H9 (cell line): Measurements from ENCODE around the gene PTPRF. TPM values are rescaled to one million over a fixed set of nuclear protein-coding genes. Genes with fewer than 3 reads are reported as not detected.

Experiments
- DNase-seq: peaks from one replicate; pipeline ENCODE4 v3.0.0-alpha.2; 2017
- H2AFZ ChIP-seq: one replicate; pipeline ENCODE4 v1.6.1; 2013; ENCODE audit warnings: mild to moderate bottlenecking, low read length, control low read depth, moderate library complexity
- H2AK5ac ChIP-seq: 2 replicates; pipeline ENCODE4 v1.6.1; 2013; ENCODE audit warnings: low read length, control low read depth, mixed read lengths; ENCODE audit not compliant: insufficient read length
- H2BK120ac ChIP-seq: one replicate; pipeline ENCODE4 v1.6.1; 2013; ENCODE audit warnings: low read depth, mild to moderate bottlenecking, low read length, control low read depth, inconsistent platforms; ENCODE audit not compliant: poor library complexity, severe bottlenecking
- H2BK12ac ChIP-seq: 2 replicates; pipeline ENCODE4 v1.6.1; 2013; ENCODE audit warnings: low read length, control low read depth, mixed read lengths, low read depth; ENCODE audit not compliant: insufficient read length
- H2BK15ac ChIP-seq: 2 replicates; pipeline ENCODE4 v1.6.1; 2013; ENCODE audit warnings: low read depth, low read length, control low read depth
- H2BK20ac ChIP-seq: one replicate; pipeline ENCODE4 v1.6.1; 2013; ENCODE audit warnings: low read depth, mild to moderate bottlenecking, low read length, control low read depth, inconsistent platforms; ENCODE audit not compliant: poor library complexity, severe bottlenecking
- H2BK5ac ChIP-seq: 2 replicates; pipeline ENCODE4 v1.6.1; 2013; ENCODE audit warnings: low read length, control low read depth, mixed read lengths; ENCODE audit not compliant: insufficient read length
- H3K14ac ChIP-seq: 2 replicates; pipeline ENCODE4 v1.6.1; 2013; ENCODE audit warnings: low read length, control low read depth; ENCODE audit not compliant: insufficient read depth
- H3K18ac ChIP-seq: 2 replicates; pipeline ENCODE4 v1.6.1; 2013; ENCODE audit warnings: low read depth, mild to moderate bottlenecking, mixed read lengths, low read length, control low read depth; ENCODE audit not compliant: insufficient read length
- H3K23ac ChIP-seq: 2 replicates; pipeline ENCODE4 v1.6.1; 2013; ENCODE audit warnings: low read length, control low read depth, mixed read lengths, low read depth; ENCODE audit not compliant: insufficient read length
- H3K23me2 ChIP-seq: 2 replicates; pipeline ENCODE4 v1.6.1; 2013; ENCODE audit warnings: low read depth, mild to moderate bottlenecking, mixed read lengths, low read length, control low read depth; ENCODE audit not compliant: insufficient read length, poor library complexity, severe bottlenecking
- H3K27ac ChIP-seq: 2 replicates; pipeline ENCODE4 v1.5.1; 2013; ENCODE audit warnings: low read length, control low read depth, mixed read lengths, low read depth; ENCODE audit not compliant: insufficient read length
- H3K27me3 ChIP-seq: 2 replicates; pipeline ENCODE4 v1.6.1; 2013; ENCODE audit warnings: low read length, control low read depth, inconsistent platforms; ENCODE audit not compliant: insufficient read depth
- H3K4ac ChIP-seq: 2 replicates; pipeline ENCODE4 v1.6.1; 2013; ENCODE audit warnings: low read depth, mild to moderate bottlenecking, control low read depth, inconsistent platforms, low read length, moderate library complexity
- H3K4me1 ChIP-seq: 2 replicates; pipeline ENCODE4 v1.6.1; 2013; ENCODE audit warnings: low read length, control low read depth, inconsistent platforms; ENCODE audit not compliant: insufficient read depth
- H3K4me2 ChIP-seq: 2 replicates; pipeline ENCODE4 v1.6.1; 2013; ENCODE audit warnings: low read length, control low read depth, mixed read lengths; ENCODE audit not compliant: insufficient read length, insufficient read depth
- H3K56ac ChIP-seq: 2 replicates; pipeline ENCODE4 v1.6.1; 2013; ENCODE audit warnings: low read depth, mild to moderate bottlenecking, mixed read lengths, low read length, control low read depth; ENCODE audit not compliant: insufficient read length
- H3K79me1 ChIP-seq: 2 replicates; pipeline ENCODE4 v1.6.1; 2013; ENCODE audit warnings: low read depth, mild to moderate bottlenecking, moderate library complexity, low read length, control low read depth, inconsistent platforms; ENCODE audit not compliant: insufficient read depth, poor library complexity, severe bottlenecking
- H3K79me2 ChIP-seq: 2 replicates; pipeline ENCODE4 v1.6.1; 2013; ENCODE audit warnings: low read length, control low read depth, inconsistent platforms; ENCODE audit not compliant: insufficient read depth
- H3K9ac ChIP-seq: 2 replicates; pipeline ENCODE4 v1.6.1; 2013; ENCODE audit warnings: low read length, control low read depth, mixed read lengths; ENCODE audit not compliant: insufficient read length; ENCODE audit errors: extremely low read depth
- H3K9me3 ChIP-seq: one replicate; pipeline ENCODE4 v1.6.1; 2013; ENCODE audit warnings: low read depth, low read length, inconsistent platforms; ENCODE audit not compliant: control insufficient read depth
- H3T11ph ChIP-seq: one replicate; pipeline ENCODE4 v1.6.1; 2013; ENCODE audit warnings: mild to moderate bottlenecking, low read length, control low read depth, inconsistent platforms
- H4K20me1 ChIP-seq: one replicate; pipeline ENCODE4 v1.6.1; 2013; ENCODE audit not compliant: control insufficient read depth, insufficient read length, insufficient read depth
- H4K5ac ChIP-seq: 2 replicates; pipeline ENCODE4 v1.6.1; 2013; ENCODE audit warnings: low read depth, mild to moderate bottlenecking, mixed read lengths, low read length, control low read depth; ENCODE audit not compliant: insufficient read length
- H4K8ac ChIP-seq: replicated peaks from 2 replicates; pipeline ENCODE4 v1.6.1; 2013; ENCODE audit warnings: low read length, control low read depth, mixed read lengths, low read depth; ENCODE audit not compliant: insufficient read length
- H4K91ac ChIP-seq: 2 replicates; pipeline ENCODE4 v1.6.1; 2013; ENCODE audit warnings: low read depth, mild to moderate bottlenecking, moderate library complexity, mixed read lengths, low read length, control low read depth; ENCODE audit not compliant: insufficient read length
- H3K27ac Mint-ChIP-seq, 3 experiments: 2 replicates in 2 of 3; 3 replicates in 1 of 3; pipeline ENCODE4 v1.8.0; 2020 to 2021; ENCODE audit warnings: mixed read lengths in 3 of 3, mild to moderate bottlenecking in 1 of 3, moderate library complexity in 1 of 3
- H3K27me3 Mint-ChIP-seq: 2 replicates; pipeline ENCODE4 v1.8.0; 2021; ENCODE audit warnings: low read depth, mild to moderate bottlenecking, moderate library complexity, mixed read lengths
- H3K36me3 Mint-ChIP-seq, 3 experiments: 2 replicates in 2 of 3; 3 replicates in 1 of 3; pipeline ENCODE4 v1.8.0; 2020 to 2021; ENCODE audit warnings: low read depth in 3 of 3, mixed read lengths in 3 of 3; ENCODE audit not compliant: insufficient read depth in 1 of 3
- H3K4me1 Mint-ChIP-seq, 2 experiments: 2 replicates each; pipeline ENCODE4 v1.8.0; 2020; ENCODE audit warnings: mixed read lengths in 2 of 2
- H3K4me3 Mint-ChIP-seq, 2 experiments: 2 replicates in 1 of 2; 3 replicates in 1 of 2; pipeline ENCODE4 v1.8.0; 2020 to 2021; ENCODE audit warnings: mild to moderate bottlenecking in 2 of 2, mixed read lengths in 2 of 2, moderate library complexity in 1 of 2
- H3K9me3 Mint-ChIP-seq, 2 experiments: 2 replicates in 1 of 2; 3 replicates in 1 of 2; pipeline ENCODE4 v1.8.0; 2020; ENCODE audit warnings: mild to moderate bottlenecking in 2 of 2, mixed read lengths in 2 of 2, moderate library complexity in 1 of 2
- WGBS: extraction: QIAGEN DNeasy Blood & Tissue Kit; methylation state at CpG from one replicate; pipeline ENCODE4 v1.1.7; 2013; ENCODE audit warnings: missing lambda C conversion rate, low lambda C conversion rate, mixed read lengths; ENCODE audit not compliant: insufficient read length; ENCODE audit errors: extremely low coverage; 5-methylcytosine and 5-hydroxymethylcytosine counted together
- total RNA-seq: library from RNA; stranded (reverse); gene quantifications from 2 replicates; pipeline ENCODE4 v1.2.1, GENCODE V29; 2021
- TF ChIP-seq, protein P1 (sequence below): fragments of 200-600 bp; sonication (generic); conservative IDR thresholded peaks from 3 replicates; pipeline ENCODE4 v1.8.0; 2021; ENCODE audit warnings: antibody characterized with exemption, mild to moderate bottlenecking

The PTPRF gene
- total RNA-seq, 1 experiment from 2014 or later: 193 TPM

DNA sequence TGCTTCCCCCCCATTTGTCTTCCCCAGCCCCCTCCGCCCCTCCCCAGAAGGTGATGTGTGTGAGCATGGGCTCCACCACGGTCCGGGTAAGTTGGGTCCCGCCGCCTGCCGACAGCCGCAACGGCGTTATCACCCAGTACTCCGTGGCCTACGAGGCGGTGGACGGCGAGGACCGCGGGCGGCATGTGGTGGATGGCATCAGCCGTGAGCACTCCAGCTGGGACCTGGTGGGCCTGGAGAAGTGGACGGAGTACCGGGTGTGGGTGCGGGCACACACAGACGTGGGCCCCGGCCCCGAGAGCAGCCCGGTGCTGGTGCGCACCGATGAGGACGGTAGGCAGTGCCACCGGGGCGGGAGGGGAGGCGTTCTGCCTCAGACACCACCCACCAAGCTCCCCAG, 67.0 kb downstream of the PTPRF start:
- H3K14ac ChIP-seq: no peak overlapping the region
- no peak overlapping the region for H3K4ac ChIP-seq
- H2BK120ac ChIP-seq: no peak overlapping the region
- no peaks in the 10 kb centered on the region for H3K9me3 Mint-ChIP-seq
- H3K27ac ChIP-seq: no peak overlapping the region
- H3K27me3 ChIP-seq: no peaks in the 10 kb centered on the region
- H4K5ac ChIP-seq: no peak overlapping the region
- H3K56ac ChIP-seq: no peak overlapping the region
- H2BK15ac ChIP-seq: no peak overlapping the region
- no peak overlapping the region for H3K4me3 Mint-ChIP-seq
- no peak overlapping the region for H2AFZ ChIP-seq
- no peak overlapping the region for H3K4me2 ChIP-seq
- DNase-seq: no peak
- no peaks in the 10 kb centered on the region for H3K79me1 ChIP-seq
- no peak overlapping the region for H2AK5ac ChIP-seq
- H3K9me3 ChIP-seq: no peaks in the 10 kb centered on the region
- no peaks in the 10 kb centered on the region for H3K4me1 Mint-ChIP-seq
- H4K20me1 ChIP-seq: peaks cover 2% of the 10 kb centered on the region
- no peaks in the 10 kb centered on the region for H3K79me2 ChIP-seq
- H3K9ac ChIP-seq: no peak overlapping the region
- no peak overlapping the region for H3T11ph ChIP-seq
- TF ChIP-seq, protein P1, sequence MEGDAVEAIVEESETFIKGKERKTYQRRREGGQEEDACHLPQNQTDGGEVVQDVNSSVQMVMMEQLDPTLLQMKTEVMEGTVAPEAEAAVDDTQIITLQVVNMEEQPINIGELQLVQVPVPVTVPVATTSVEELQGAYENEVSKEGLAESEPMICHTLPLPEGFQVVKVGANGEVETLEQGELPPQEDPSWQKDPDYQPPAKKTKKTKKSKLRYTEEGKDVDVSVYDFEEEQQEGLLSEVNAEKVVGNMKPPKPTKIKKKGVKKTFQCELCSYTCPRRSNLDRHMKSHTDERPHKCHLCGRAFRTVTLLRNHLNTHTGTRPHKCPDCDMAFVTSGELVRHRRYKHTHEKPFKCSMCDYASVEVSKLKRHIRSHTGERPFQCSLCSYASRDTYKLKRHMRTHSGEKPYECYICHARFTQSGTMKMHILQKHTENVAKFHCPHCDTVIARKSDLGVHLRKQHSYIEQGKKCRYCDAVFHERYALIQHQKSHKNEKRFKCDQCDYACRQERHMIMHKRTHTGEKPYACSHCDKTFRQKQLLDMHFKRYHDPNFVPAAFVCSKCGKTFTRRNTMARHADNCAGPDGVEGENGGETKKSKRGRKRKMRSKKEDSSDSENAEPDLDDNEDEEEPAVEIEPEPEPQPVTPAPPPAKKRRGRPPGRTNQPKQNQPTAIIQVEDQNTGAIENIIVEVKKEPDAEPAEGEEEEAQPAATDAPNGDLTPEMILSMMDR: no peak
- no peaks in the 10 kb centered on the region for H3K4me1 ChIP-seq
- H2BK12ac ChIP-seq: no peak overlapping the region
- no CpG with 5 or more reads among the region's 31 CpGs for WGBS
- H3K27ac Mint-ChIP-seq: no peak overlapping the region
- H4K8ac ChIP-seq: no peak overlapping the region
- H4K91ac ChIP-seq: no peak overlapping the region
- H3K23me2 ChIP-seq: no peaks in the 10 kb centered on the region
- H3K23ac ChIP-seq: no peak overlapping the region
- H2BK20ac ChIP-seq: no peak overlapping the region
- no peaks in the 10 kb centered on the region for H3K27me3 Mint-ChIP-seq
- H3K18ac ChIP-seq: no peak overlapping the region
- H3K36me3 Mint-ChIP-seq: peaks cover 12 to 33% (median 29%) of the 10 kb centered on the region in 3 experiments
- no peak overlapping the region for H2BK5ac ChIP-seq
